Endothelial cell of umbilical vein (primary cell): Measurements from ENCODE around the gene F3.

Experiments
- CTCF ChIP-seq, 2 donors: IDR thresholded peaks; 1 replicate in 1 of 2; 2 replicates in 1 of 2; pipeline ENCODE4 v1.5.1; 2011; ENCODE audit warnings: low read length in 2 of 2, mild to moderate bottlenecking in 2 of 2, moderate library complexity in 2 of 2, control low read depth in 1 of 2, inconsistent platforms in 1 of 2, low read depth in 1 of 2; ENCODE audit not compliant: insufficient read depth in 1 of 2; ENCODE audit errors: extremely low read depth in 1 of 2
- MAX ChIP-seq: IDR thresholded peaks from 2 replicates; pipeline ENCODE4 v1.6.1; 2011; ENCODE audit not compliant: insufficient read depth, insufficient read length
- MYC ChIP-seq: IDR thresholded peaks from one replicate; pipeline ENCODE4 v1.6.1; 2011; ENCODE audit warnings: mild to moderate bottlenecking, low read depth, low read length
- POLR2A ChIP-seq: IDR thresholded peaks from 2 replicates; pipeline ENCODE4 v1.6.1; 2012; ENCODE audit warnings: low read depth, mild to moderate bottlenecking, control low read depth, low read length
- POLR2AphosphoS5 ChIP-seq: IDR thresholded peaks from 2 replicates; pipeline ENCODE4 v1.6.1; 2012; ENCODE audit warnings: low read depth, mild to moderate bottlenecking, control low read depth, low read length, moderate library complexity; ENCODE audit not compliant: insufficient read depth

GRCh38 chr1:94538243-94538827, 3.2 kb downstream of the F3 start:
- TF ChIP-seq CTCF (IDR thresholded peaks at IDR 0.05; ENCODE audit: extremely low read depth in 1 of 2, insufficient read depth in 1 of 2, low read depth in 1 of 2, low read length in 2 of 2): no peak
- no peak for TF ChIP-seq POLR2A
- TF ChIP-seq POLR2AphosphoS5: no peak
- TF ChIP-seq MYC: no peak
- no peak for TF ChIP-seq MAX
